ENCODE results near the gene PSORS1C1. TPM values are rescaled to one million over a fixed set of nuclear protein-coding genes. Genes with fewer than 3 reads are reported as not detected.

The PSORS1C1 gene
- total and polyA plus RNA-seq, 4 experiments from 2014 or later = 0.60 TPM; not detected in 3

GRCh38 chr6:31125586-31126363 is 11.2 kb downstream of the PSORS1C1 start:
- ChIA-PET POLR2A (ENCODE audit: partially characterized antibody) (no interaction called here), CTCF (ENCODE audit: partially characterized antibody) (interaction anchor here (1.1 to 5.0 kb wide), 8 partner anchors 8 to 210 kb away, joined by 3 to 20 read pairs (median 5); partner anchors contain the start of gene PSORS1C1)
- intact Hi-C loops (cut with micrococcal nuclease) = no loop called here
- H3K27me3 Mint-ChIP-seq = peaks cover 3 to 6% of the 10 kb centered on the region in 2 donors
- H3K9me3 Mint-ChIP-seq = peaks cover 0 to 1% (median 0%) of the 10 kb centered on the region in 8 donors
- peaks cover 2 to 8% (median 7%) of the 10 kb centered on the region in 4 donors for H3K4me1 Mint-ChIP-seq
- Histone ChIP-seq H3K27ac (ENCODE audit: low read depth, low read length) (no peak overlapping the region), H3K9me3 (ENCODE audit: control insufficient read depth in 1 of 2, low read length in 2 of 2) (no peaks in the 10 kb centered on the region), H3K4me3 (ENCODE audit: low read length in 2 of 2) (no peak overlapping the region), H3K27me3 (ENCODE audit: insufficient read depth, low read length) (no peaks in the 10 kb centered on the region), H3K4me1 (ENCODE audit: insufficient read depth, low read length) (peaks cover 3% of the 10 kb centered on the region), H3K36me3 (ENCODE audit: insufficient read depth, low read length) (no peaks in the 10 kb centered on the region)
- no peak overlapping the region for H3K4me3 Mint-ChIP-seq
- H3K27ac Mint-ChIP-seq = peak overlapping the region in 1 of 7 donors; percentile 64
- no peaks in the 10 kb centered on the region for H3K36me3 Mint-ChIP-seq
- DNase-seq = no peak

DNA sequence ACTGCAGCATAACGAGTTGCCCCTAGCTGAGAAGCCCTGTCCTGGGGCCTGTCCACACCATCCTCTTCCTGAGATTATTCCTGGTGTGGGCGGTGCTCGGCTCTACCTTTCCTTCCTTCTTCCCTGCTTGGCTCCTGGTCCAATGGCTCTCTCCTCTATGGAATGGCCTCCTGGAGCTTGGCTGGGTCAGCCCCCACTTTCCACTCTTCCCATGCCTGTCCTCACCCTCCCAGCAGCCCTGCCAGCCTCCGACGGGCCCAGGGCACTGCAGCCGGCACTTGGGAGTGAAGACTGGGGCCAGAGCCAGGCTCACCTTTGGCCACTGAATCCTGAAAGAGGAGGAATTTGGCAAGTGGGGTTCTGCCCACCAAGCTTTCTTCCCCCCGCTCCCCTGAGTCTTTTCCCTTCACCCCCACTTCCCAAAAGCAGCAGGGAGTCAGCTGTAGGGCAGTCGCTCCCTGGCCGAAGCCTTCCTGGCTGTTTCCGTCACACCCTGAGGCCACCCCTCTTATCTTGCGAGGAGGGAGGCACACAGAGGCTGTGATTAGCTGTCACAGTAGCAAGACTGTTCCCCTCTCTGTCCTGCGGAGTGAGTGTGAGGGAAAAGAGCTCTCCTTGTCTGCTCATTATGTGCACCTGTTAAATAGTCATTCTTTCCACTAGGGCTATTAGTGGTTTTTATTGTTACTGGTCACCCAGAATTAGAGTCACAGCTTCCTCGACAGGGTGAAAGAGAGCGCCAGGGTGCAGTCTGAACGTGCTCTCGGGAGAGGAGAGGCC is 12.0 kb downstream of the PSORS1C1 start:
- no peaks in the 10 kb centered on the region for H3K36me3 Mint-ChIP-seq
- Histone ChIP-seq H3K4me1 (ENCODE audit: insufficient read depth, low read length) (peaks cover 3% of the 10 kb centered on the region), H3K9me3 (ENCODE audit: control insufficient read depth in 1 of 2, low read length in 2 of 2) (no peaks in the 10 kb centered on the region), H3K36me3 (ENCODE audit: insufficient read depth, low read length) (no peaks in the 10 kb centered on the region), H3K27ac (ENCODE audit: low read depth, low read length) (no peak overlapping the region), H3K4me3 (ENCODE audit: low read length in 2 of 2) (no peak overlapping the region), H3K27me3 (ENCODE audit: insufficient read depth, low read length) (no peaks in the 10 kb centered on the region)
- DNase-seq = no peak
- H3K9me3 Mint-ChIP-seq = peaks cover 0 to 1% (median 0%) of the 10 kb centered on the region in 8 donors
- POLR2A ChIA-PET (ENCODE audit: partially characterized antibody) = no interaction called here
- intact Hi-C loops (cut with micrococcal nuclease) = no loop called here
- peaks cover 3 to 6% of the 10 kb centered on the region in 2 donors for H3K27me3 Mint-ChIP-seq
- H3K4me1 Mint-ChIP-seq = peaks cover 2 to 8% (median 7%) of the 10 kb centered on the region in 4 donors
- CTCF ChIA-PET (ENCODE audit: partially characterized antibody) = interaction anchor here (1.1 to 5.0 kb wide), 15 partner anchors 10 to 213 kb away, joined by 3 to 20 read pairs (median 4); partner anchors contain the start of genes PSORS1C1 and VARS2
- no peak overlapping the region for H3K4me3 Mint-ChIP-seq
- H3K27ac Mint-ChIP-seq = peak overlapping the region in 1 of 7 donors; percentile 22

DNA sequence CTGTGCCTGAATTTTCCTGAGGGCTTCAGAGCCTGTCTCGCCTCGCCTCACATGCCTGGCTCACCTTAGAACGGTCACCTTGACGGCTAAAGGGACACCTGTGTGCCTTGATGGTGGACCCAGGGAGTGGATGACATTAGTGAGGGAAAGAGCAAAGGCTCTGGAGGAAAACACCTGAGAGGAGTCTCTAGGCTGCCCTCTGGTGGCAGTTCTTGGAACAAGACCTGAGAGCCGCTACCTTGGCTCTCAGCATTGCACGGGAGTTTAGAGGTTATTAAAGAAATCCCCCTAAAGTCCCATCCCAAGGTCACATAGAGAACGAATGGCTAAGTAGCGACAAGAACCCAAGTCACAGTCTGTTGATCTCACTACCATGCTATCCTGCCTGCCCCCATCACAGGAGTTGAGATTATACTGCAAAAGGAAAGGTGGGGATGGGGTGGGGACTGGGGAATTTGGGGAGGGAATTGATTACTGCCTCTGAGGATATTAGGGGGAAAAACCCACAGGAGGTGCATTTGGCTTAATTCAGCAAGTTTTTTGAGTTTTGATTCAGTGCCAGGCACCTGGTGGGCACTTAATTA is 13.6 kb downstream of the PSORS1C1 start:
- intact Hi-C loops (cut with micrococcal nuclease) = loop anchor here (1.0 to 2.0 kb wide), 3 partner anchors 34 to 213 kb away; no protein-coding TSS in a partner anchor
- H3K27ac Mint-ChIP-seq = peak overlapping the region in 3 of 7 donors; percentile 7 to 52 (median 24)

GRCh38 chr6:31129130-31129529 is 14.5 kb downstream of the PSORS1C1 start:
- Histone ChIP-seq H3K4me1 (ENCODE audit: insufficient read depth, low read length) (peaks cover 3% of the 10 kb centered on the region), H3K4me3 (ENCODE audit: low read length in 2 of 2) (no peak overlapping the region), H3K27ac (ENCODE audit: low read depth, low read length) (no peak overlapping the region), H3K27me3 (ENCODE audit: insufficient read depth, low read length) (no peaks in the 10 kb centered on the region), H3K36me3 (ENCODE audit: insufficient read depth, low read length) (no peaks in the 10 kb centered on the region), H3K9me3 (ENCODE audit: control insufficient read depth in 1 of 2, low read length in 2 of 2) (no peaks in the 10 kb centered on the region)
- H3K4me1 Mint-ChIP-seq = peaks cover 2 to 8% (median 7%) of the 10 kb centered on the region in 4 donors
- intact Hi-C loops (cut with micrococcal nuclease) = loop anchor here (2.0 kb wide), 1 partner anchor 64 kb away; no protein-coding TSS in a partner anchor
- no peak for DNase-seq
- H3K4me3 Mint-ChIP-seq = no peak overlapping the region
- ChIA-PET POLR2A (ENCODE audit: partially characterized antibody) (interaction anchor here (1.4 kb wide), 1 partner anchor 42 kb away, joined by 3 read pairs; no protein-coding TSS in a partner anchor), CTCF (ENCODE audit: partially characterized antibody) (interaction anchor here (0.5 to 7.8 kb wide), 19 partner anchors 10 to 254 kb away, joined by 3 to 56 read pairs (median 5); partner anchors contain the start of genes C6orf15, CCHCR1, PSORS1C2 and TCF19)
- peaks cover 3 to 6% of the 10 kb centered on the region in 2 donors for H3K27me3 Mint-ChIP-seq
- H3K27ac Mint-ChIP-seq = no peak overlapping the region
- H3K9me3 Mint-ChIP-seq = peaks cover 0 to 1% (median 0%) of the 10 kb centered on the region in 8 donors
- H3K36me3 Mint-ChIP-seq = no peaks in the 10 kb centered on the region

More for the DNA sequence above, 13.6 kb downstream of the PSORS1C1 start:
- Mint-ChIP-seq H3K9me3 (peaks cover 0 to 1% (median 0%) of the 10 kb centered on the region in 8 donors), H3K4me1 (peaks cover 2 to 8% (median 7%) of the 10 kb centered on the region in 4 donors), H3K36me3 (no peaks in the 10 kb centered on the region), H3K27me3 (peaks cover 3 to 6% of the 10 kb centered on the region in 2 donors), H3K4me3 (no peak overlapping the region)
- Histone ChIP-seq H3K27ac (ENCODE audit: low read depth, low read length) (no peak overlapping the region), H3K9me3 (ENCODE audit: control insufficient read depth in 1 of 2, low read length in 2 of 2) (no peaks in the 10 kb centered on the region), H3K27me3 (ENCODE audit: insufficient read depth, low read length) (no peaks in the 10 kb centered on the region), H3K4me3 (ENCODE audit: low read length in 2 of 2) (no peak overlapping the region), H3K36me3 (ENCODE audit: insufficient read depth, low read length) (no peaks in the 10 kb centered on the region), H3K4me1 (ENCODE audit: insufficient read depth, low read length) (peaks cover 3% of the 10 kb centered on the region)
- CTCF ChIA-PET (ENCODE audit: partially characterized antibody) = interaction anchor here (0.6 to 7.8 kb wide), 17 partner anchors 12 to 255 kb away, joined by 3 to 56 read pairs (median 6); partner anchors contain the start of gene C6orf15
- POLR2A ChIA-PET (ENCODE audit: partially characterized antibody) = interaction anchor here (1.4 kb wide), 1 partner anchor 41 kb away, joined by 3 read pairs; no protein-coding TSS in a partner anchor
- peak; percentile 57 to 70 (median 62) for DNase-seq

DNA sequence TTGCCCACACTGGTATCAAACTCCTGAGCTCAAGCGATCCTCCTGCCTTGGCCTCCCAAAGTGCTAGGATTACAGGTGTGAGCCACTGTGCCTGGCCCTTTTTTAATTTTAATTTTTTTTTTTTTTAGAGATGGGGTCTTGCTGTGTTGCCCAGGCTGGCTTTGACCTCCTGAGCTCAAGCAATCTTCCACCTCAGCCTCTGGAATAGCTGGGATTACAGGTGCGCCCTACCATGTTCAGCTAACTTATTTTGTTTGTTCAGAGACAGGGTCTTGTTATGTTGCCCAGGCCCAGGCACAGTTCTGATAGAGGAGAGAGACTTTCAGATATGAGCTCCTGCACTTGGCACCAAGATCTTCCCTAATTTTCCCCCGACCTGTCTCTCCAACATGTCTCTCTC is 16.2 kb downstream of the PSORS1C1 start:
- intact Hi-C loops (cut with micrococcal nuclease) = no loop called here
- Histone ChIP-seq H3K27me3 (ENCODE audit: insufficient read depth, low read length) (no peaks in the 10 kb centered on the region), H3K36me3 (ENCODE audit: insufficient read depth, low read length) (no peaks in the 10 kb centered on the region), H3K4me1 (ENCODE audit: insufficient read depth, low read length) (peaks cover 3% of the 10 kb centered on the region), H3K9me3 (ENCODE audit: control insufficient read depth in 1 of 2, low read length in 2 of 2) (no peaks in the 10 kb centered on the region), H3K27ac (ENCODE audit: low read depth, low read length) (no peak overlapping the region), H3K4me3 (ENCODE audit: low read length in 2 of 2) (no peak overlapping the region)
- H3K4me1 Mint-ChIP-seq = peaks cover 2 to 8% (median 6%) of the 10 kb centered on the region in 4 donors
- POLR2A ChIA-PET (ENCODE audit: partially characterized antibody) = interaction anchor here (0.9 kb wide), 1 partner anchor 66 kb away, joined by 3 read pairs; no protein-coding TSS in a partner anchor
- no peak overlapping the region for H3K27ac Mint-ChIP-seq
- no peaks in the 10 kb centered on the region for H3K9me3 Mint-ChIP-seq
- DNase-seq = no peak
- CTCF ChIA-PET (ENCODE audit: partially characterized antibody) = interaction anchor here (0.6 to 7.8 kb wide), 15 partner anchors 8 to 242 kb away, joined by 3 to 56 read pairs (median 6); partner anchors contain the start of genes PSORS1C1 and PSORS1C2
- H3K27me3 Mint-ChIP-seq = peaks cover 3 to 6% of the 10 kb centered on the region in 2 donors
- H3K4me3 Mint-ChIP-seq = no peak overlapping the region
- no peaks in the 10 kb centered on the region for H3K36me3 Mint-ChIP-seq

GRCh38 chr6:31131595-31131994 is 17.0 kb downstream of the PSORS1C1 start:
- no peak overlapping the region for H3K27ac Mint-ChIP-seq
- ChIA-PET CTCF (ENCODE audit: partially characterized antibody) (interaction anchor here (1.6 to 7.8 kb wide), 7 partner anchors 15 to 236 kb away, joined by 5 to 56 read pairs (median 16); partner anchors contain the start of gene PSORS1C1), POLR2A (ENCODE audit: partially characterized antibody) (no interaction called here)
- no peaks in the 10 kb centered on the region for H3K36me3 Mint-ChIP-seq
- no peaks in the 10 kb centered on the region for H3K27me3 ChIP-seq (ENCODE audit: insufficient read depth, low read length)
- peaks cover 2 to 8% (median 6%) of the 10 kb centered on the region in 4 donors for H3K4me1 Mint-ChIP-seq
- peaks cover 3 to 6% of the 10 kb centered on the region in 2 donors for H3K27me3 Mint-ChIP-seq
- no peaks in the 10 kb centered on the region for H3K36me3 ChIP-seq (ENCODE audit: insufficient read depth, low read length)
- H3K4me3 Mint-ChIP-seq = no peak overlapping the region
- intact Hi-C loops (cut with micrococcal nuclease) = no loop called here
- no peaks in the 10 kb centered on the region for H3K9me3 Mint-ChIP-seq
- H3K4me1 ChIP-seq (ENCODE audit: insufficient read depth, low read length) = peaks cover 3% of the 10 kb centered on the region
- H3K4me3 ChIP-seq (ENCODE audit: low read length in 2 of 2) = no peak overlapping the region
- DNase-seq = no peak
- H3K27ac ChIP-seq (ENCODE audit: low read depth, low read length) = no peak overlapping the region
- no peaks in the 10 kb centered on the region for H3K9me3 ChIP-seq (ENCODE audit: control insufficient read depth in 1 of 2, low read length in 2 of 2)
